Astrocyte (in vitro differentiated cells and primary cell): ENCODE measurements around the gene TMA16.

ENCODE experiments used
- EZH2 ChIP-seq: IDR thresholded peaks from 2 replicates; pipeline ENCODE4 v1.6.1; 2012; ENCODE audit warnings: mild to moderate bottlenecking, low read length, inconsistent platforms; ENCODE audit not compliant: insufficient read depth
- TF ChIP-seq, protein P1 (sequence below): IDR thresholded peaks from 2 replicates; pipeline ENCODE4 v1.5.1; 2011; ENCODE audit warnings: low read depth, mild to moderate bottlenecking, inconsistent platforms, low read length, moderate library complexity; ENCODE audit not compliant: insufficient read depth

DNA sequence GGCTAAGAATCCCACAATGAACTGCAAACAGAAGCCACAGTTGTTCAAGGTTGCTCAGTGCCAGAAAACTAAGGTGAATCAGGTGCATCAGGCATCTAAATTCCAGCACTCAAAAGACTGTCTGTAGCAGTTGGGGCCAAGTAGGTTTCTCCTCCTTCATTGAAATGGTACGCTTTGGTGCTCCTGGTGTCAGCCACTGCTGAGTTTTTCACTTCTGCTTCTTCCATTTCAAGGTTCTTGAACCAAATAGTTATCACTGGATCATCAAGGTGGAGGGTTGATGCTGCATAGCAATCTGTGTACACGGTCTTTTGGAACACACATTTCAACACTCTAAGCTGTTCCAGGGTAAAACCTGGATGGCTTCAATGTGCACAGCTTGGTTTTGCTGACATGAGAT, 74.4 kb downstream of the TMA16 start:
- TF ChIP-seq, protein P1, sequence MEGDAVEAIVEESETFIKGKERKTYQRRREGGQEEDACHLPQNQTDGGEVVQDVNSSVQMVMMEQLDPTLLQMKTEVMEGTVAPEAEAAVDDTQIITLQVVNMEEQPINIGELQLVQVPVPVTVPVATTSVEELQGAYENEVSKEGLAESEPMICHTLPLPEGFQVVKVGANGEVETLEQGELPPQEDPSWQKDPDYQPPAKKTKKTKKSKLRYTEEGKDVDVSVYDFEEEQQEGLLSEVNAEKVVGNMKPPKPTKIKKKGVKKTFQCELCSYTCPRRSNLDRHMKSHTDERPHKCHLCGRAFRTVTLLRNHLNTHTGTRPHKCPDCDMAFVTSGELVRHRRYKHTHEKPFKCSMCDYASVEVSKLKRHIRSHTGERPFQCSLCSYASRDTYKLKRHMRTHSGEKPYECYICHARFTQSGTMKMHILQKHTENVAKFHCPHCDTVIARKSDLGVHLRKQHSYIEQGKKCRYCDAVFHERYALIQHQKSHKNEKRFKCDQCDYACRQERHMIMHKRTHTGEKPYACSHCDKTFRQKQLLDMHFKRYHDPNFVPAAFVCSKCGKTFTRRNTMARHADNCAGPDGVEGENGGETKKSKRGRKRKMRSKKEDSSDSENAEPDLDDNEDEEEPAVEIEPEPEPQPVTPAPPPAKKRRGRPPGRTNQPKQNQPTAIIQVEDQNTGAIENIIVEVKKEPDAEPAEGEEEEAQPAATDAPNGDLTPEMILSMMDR, result no peak
- no peak for TF ChIP-seq EZH2
